ENCODE results near the gene TCIRG1.
A peak's percentile ranks its signal among the peaks of the same experiment; 100 is the strongest.

TCIRG1 gene

GRCh38 chr11:68011051-68011943 lies 27.5 kb upstream of the TCIRG1 start:
- no peak for DNase-seq
- H3K4me1 Mint-ChIP-seq, result peaks cover 28 to 38% of the 10 kb centered on the region in 2 donors
- peak overlapping the region; percentile 11 for H3K27ac Mint-ChIP-seq
- no peaks in the 10 kb centered on the region for H3K9me3 Mint-ChIP-seq
- no peak for ATAC-seq (replicated peaks)
- no peaks in the 10 kb centered on the region for H3K36me3 Mint-ChIP-seq
- no peaks in the 10 kb centered on the region for H3K27me3 Mint-ChIP-seq
- peak overlapping the region in 1 of 2 donors; percentile 39 for H3K4me3 Mint-ChIP-seq

GRCh38 chr11:68012044-68012842 lies 26.6 kb upstream of the TCIRG1 start:
- Mint-ChIP-seq H3K27me3 (no peaks in the 10 kb centered on the region), H3K27ac (peak overlapping the region; percentile 25), H3K4me3 (no peak overlapping the region), H3K36me3 (no peaks in the 10 kb centered on the region), H3K9me3 (no peaks in the 10 kb centered on the region), H3K4me1 (peaks cover 25 to 34% of the 10 kb centered on the region in 2 donors)
- ATAC-seq (replicated peaks) (no peak), DNase-seq (no peak)

- ATAC-seq (replicated peaks) (no peak), DNase-seq (no peak)
- Mint-ChIP-seq H3K9me3 (no peaks in the 10 kb centered on the region), H3K36me3 (no peaks in the 10 kb centered on the region), H3K4me3 (no peak overlapping the region), H3K27me3 (no peaks in the 10 kb centered on the region), H3K4me1 (peaks cover 25 to 34% of the 10 kb centered on the region in 2 donors), H3K27ac (no peak overlapping the region)
These were observed 25.8 kb upstream of the TCIRG1 start for GRCh38 chr11:68012843-68013610.

GRCh38 chr11:68013611-68014156 lies 25.1 kb upstream of the TCIRG1 start:
- DNase-seq (no peak), ATAC-seq (replicated peaks) (no peak)
- Mint-ChIP-seq H3K36me3 (no peaks in the 10 kb centered on the region), H3K9me3 (no peaks in the 10 kb centered on the region), H3K4me3 (no peak overlapping the region), H3K4me1 (peaks cover 22 to 32% of the 10 kb centered on the region in 2 donors), H3K27ac (no peak overlapping the region), H3K27me3 (no peaks in the 10 kb centered on the region)

- H3K4me3 Mint-ChIP-seq, result no peak overlapping the region
- peaks cover 15 to 25% of the 10 kb centered on the region in 2 donors for H3K4me1 Mint-ChIP-seq
- H3K27ac Mint-ChIP-seq, result no peak overlapping the region
- H3K27me3 Mint-ChIP-seq, result no peaks in the 10 kb centered on the region
- H3K9me3 Mint-ChIP-seq, result no peaks in the 10 kb centered on the region
- DNase-seq (no peak), ATAC-seq (replicated peaks) (no peak)
- H3K36me3 Mint-ChIP-seq, result no peaks in the 10 kb centered on the region
These were observed 24.5 kb upstream of the TCIRG1 start for GRCh38 chr11:68014157-68014946.

GRCh38 chr11:68014947-68015447 lies 23.8 kb upstream of the TCIRG1 start:
- Mint-ChIP-seq H3K27me3 (no peaks in the 10 kb centered on the region), H3K4me3 (no peak overlapping the region), H3K4me1 (peaks cover 10 to 18% of the 10 kb centered on the region in 2 donors), H3K9me3 (no peaks in the 10 kb centered on the region), H3K36me3 (no peaks in the 10 kb centered on the region), H3K27ac (no peak overlapping the region)
- ATAC-seq (replicated peaks) (no peak), DNase-seq (no peak)

GRCh38 chr11:68015467-68015866 lies 23.4 kb upstream of the TCIRG1 start:
- Mint-ChIP-seq H3K4me3 (no peak overlapping the region), H3K27me3 (no peaks in the 10 kb centered on the region), H3K4me1 (peaks cover 6 to 14% of the 10 kb centered on the region in 2 donors), H3K36me3 (no peaks in the 10 kb centered on the region), H3K9me3 (no peaks in the 10 kb centered on the region), H3K27ac (no peak overlapping the region)
- DNase-seq (no peak), ATAC-seq (replicated peaks) (no peak)

GRCh38 chr11:68016161-68016903 lies 22.5 kb upstream of the TCIRG1 start:
- ATAC-seq (replicated peaks), result no peak
- H3K36me3 Mint-ChIP-seq, result no peaks in the 10 kb centered on the region
- H3K9me3 Mint-ChIP-seq, result no peaks in the 10 kb centered on the region
- H3K4me1 Mint-ChIP-seq, result peaks cover 3 to 5% of the 10 kb centered on the region in 2 donors
- H3K27me3 Mint-ChIP-seq, result no peaks in the 10 kb centered on the region
- no peak for DNase-seq
- no peak overlapping the region for H3K27ac Mint-ChIP-seq
- no peak overlapping the region for H3K4me3 Mint-ChIP-seq

GRCh38 chr11:68016904-68017817 lies 21.7 kb upstream of the TCIRG1 start:
- no peaks in the 10 kb centered on the region for H3K36me3 Mint-ChIP-seq
- no peak overlapping the region for H3K27ac Mint-ChIP-seq

GRCh38 chr11:68017980-68018729 lies 20.7 kb upstream of the TCIRG1 start:
- H3K27me3 Mint-ChIP-seq, result no peaks in the 10 kb centered on the region
- no peak for ATAC-seq (replicated peaks)
- no peaks in the 10 kb centered on the region for H3K9me3 Mint-ChIP-seq
- H3K27ac Mint-ChIP-seq, result peak overlapping the region; percentile 37
- H3K4me1 Mint-ChIP-seq, result no peaks in the 10 kb centered on the region
- H3K4me3 Mint-ChIP-seq, result no peak overlapping the region
- H3K36me3 Mint-ChIP-seq, result no peaks in the 10 kb centered on the region
- no peak for DNase-seq

More at GRCh38 chr11:68016904-68017817, 21.7 kb upstream of the TCIRG1 start:
- H3K27me3 Mint-ChIP-seq, result no peaks in the 10 kb centered on the region
- no peaks in the 10 kb centered on the region for H3K4me1 Mint-ChIP-seq
- H3K4me3 Mint-ChIP-seq, result no peak overlapping the region
- no peaks in the 10 kb centered on the region for H3K9me3 Mint-ChIP-seq
- no peak for ATAC-seq (replicated peaks)
- DNase-seq, result no peak

- no peaks in the 10 kb centered on the region for H3K9me3 Mint-ChIP-seq
- DNase-seq (no peak), ATAC-seq (replicated peaks) (no peak)
- no peaks in the 10 kb centered on the region for H3K4me1 Mint-ChIP-seq
- no peak overlapping the region for H3K27ac Mint-ChIP-seq
- H3K4me3 Mint-ChIP-seq, result no peak overlapping the region
- no peaks in the 10 kb centered on the region for H3K36me3 Mint-ChIP-seq
- no peaks in the 10 kb centered on the region for H3K27me3 Mint-ChIP-seq
These were observed 20.1 kb upstream of the TCIRG1 start for GRCh38 chr11:68018730-68019190.

Data from stimulated activated naive B cell treated with anti-CD40 and anti-IgM and Interleukin-4, amounts not matched to agents 10 μg/mL and 1 μg/mL and 100 μg/mL, for 72 hours (primary cell).